HG03432 (cell line): Measurements from ENCODE around the gene DIAPH2.
A peak's percentile ranks its signal among the peaks of the same experiment; 100 is the strongest.

Source experiments
- ATAC-seq: cut with Tn5 transposase; IDR thresholded peaks from one replicate; pipeline ENCODE4 v1.9.1; 2021; ENCODE audit warnings: mild to moderate bottlenecking, moderate library complexity; ENCODE audit not compliant: unreplicated experiment

DIAPH2 gene

GRCh38 chrX:97628807-97629596 is 944.4 kb downstream of the DIAPH2 start:
- no peak for ATAC-seq

DNA sequence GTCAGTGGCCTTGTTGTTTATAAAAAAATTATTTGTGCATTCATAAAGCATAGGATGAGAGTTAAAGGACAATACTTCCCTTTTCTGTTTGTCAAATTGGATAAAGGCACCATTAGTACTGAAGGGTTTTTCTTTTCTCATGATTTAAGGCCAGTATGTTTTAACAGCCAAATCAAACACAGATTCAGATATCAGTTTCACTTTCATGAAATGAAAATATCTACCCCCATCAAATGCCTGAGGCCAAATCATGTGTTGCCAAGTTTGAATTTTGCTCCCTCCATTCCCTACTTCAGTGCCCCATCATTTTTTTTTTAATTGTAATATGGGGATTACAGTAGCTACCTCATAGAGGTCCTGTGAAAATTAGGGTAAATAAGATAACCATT is 944.9 kb downstream of the DIAPH2 start:
- no peak for ATAC-seq

GRCh38 chrX:97633798-97634197 is 949.2 kb downstream of the DIAPH2 start:
- ATAC-seq, result no peak

- no peak for ATAC-seq
Observed at GRCh38 chrX:97636473-97637140, 952.0 kb downstream of the DIAPH2 start.

DNA sequence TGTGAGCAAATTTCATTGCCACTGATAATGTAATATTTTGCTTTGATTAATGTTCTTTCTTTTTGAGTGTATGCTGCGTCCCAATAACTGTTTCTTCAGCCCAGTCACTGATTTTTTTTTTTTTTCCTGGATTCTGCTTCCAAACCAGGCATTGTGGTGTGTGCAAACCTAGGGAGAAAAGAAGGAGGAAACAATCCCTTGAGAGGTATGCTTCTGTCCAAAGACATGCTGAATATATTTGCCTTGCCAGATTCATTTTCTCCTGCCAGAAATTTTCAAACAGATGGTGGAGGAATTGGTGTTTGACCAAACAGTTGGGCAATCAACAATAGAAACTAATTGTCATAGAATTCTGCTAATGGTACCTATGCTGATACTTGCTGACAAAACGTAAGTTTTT is 952.6 kb downstream of the DIAPH2 start:
- no peak for ATAC-seq

DNA sequence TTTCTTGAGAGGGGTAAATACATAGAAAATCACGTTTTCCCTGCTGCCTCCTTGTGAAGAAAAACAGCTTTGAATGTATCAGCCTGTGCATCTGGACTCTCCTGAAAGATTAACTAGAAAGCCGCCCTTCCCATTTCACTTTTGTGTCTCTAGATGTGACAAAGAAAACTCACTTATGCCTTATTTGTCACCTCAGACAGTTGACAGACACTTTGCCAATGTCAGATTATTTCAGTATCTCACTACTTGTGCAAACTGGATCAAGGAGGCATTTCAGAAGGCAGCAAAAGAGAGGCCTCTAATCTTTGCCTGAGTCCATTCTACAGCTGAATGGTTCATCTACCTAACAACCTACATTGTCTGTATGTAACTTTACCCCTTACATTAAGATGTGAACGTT is 954.0 kb downstream of the DIAPH2 start:
- ATAC-seq, result no peak

DNA sequence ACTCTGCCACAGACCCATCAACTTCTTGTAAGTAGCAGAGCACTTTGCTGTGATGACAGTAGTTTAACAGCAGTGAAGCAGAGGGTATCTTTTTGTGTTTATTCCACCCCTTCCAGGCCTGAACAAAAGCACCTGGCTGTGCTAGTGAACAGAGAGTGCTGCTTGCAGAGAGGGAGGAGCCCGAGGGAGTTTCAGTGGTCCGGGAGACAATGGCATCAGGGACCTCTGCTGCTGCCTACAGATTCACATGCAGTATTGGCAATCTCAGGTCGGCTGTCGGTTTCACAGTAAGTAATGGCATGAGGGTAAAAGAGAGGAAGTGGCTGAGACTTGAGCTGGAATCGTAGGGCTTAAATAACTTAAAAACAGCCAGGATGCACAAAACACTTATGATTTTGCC is 954.9 kb downstream of the DIAPH2 start:
- peak; percentile 65 for ATAC-seq
